Kasumi-1 (cell line): ENCODE data around the gene SNCA.

ENCODE experiments used
- DNase-seq, 2 experiments: peaks; one replicate each; lab custom pipeline; 2025; lab: John Stamatoyannopoulos, UW

SNCA gene

DNA sequence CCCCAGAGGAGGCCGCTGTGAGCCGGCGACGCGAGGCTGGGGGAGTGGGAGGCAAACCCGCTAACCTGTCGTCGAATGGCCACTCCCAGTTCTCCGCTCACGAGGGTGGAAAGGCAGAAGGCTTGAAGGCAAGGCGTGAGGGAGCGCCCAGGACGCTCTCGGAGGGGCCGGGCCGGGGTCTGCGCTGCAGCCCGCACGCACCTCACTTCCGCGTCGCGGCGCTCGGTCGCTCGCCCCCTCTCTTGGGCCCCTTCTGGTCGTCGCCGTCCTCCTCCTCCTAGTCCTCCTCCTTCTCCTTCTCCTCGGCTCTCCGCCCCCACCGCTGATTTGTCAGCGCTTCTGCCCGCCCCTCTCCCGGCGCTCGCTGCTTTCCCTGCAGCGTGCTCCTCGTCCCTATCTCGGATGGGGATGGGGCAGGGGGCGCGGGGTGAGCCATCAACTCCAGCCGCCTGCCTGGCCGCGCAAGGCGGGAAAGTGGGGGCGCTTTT is at the start of gene SNCA:
SNCA (minus strand) TSS at position 265 of the 488 bp plus-strand sequence. CDS start 1,494 bp downstream, outside the sequence.
- peak; percentile 86 to 89 for DNase-seq

DNA sequence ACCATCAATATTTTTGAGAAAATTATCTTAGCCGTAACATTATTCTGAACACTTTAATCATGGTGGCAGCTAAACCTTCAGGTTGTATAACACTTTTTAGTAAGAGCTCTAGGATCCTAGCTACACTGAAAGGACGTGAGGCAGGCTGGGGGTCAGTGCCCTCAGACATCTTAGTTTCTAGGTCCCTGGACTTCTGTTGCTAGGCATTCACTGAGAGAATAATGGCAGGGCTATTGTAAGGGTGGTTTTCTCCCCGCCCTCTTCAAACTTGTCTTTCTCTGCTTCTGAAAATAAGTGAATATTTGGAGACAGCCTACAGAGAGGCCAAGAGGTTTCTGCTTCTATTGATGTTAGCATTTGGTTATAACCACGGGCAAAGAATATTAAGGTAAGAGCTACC is 42.3 kb upstream of the SNCA start:
- DNase-seq, result no peak

DNA sequence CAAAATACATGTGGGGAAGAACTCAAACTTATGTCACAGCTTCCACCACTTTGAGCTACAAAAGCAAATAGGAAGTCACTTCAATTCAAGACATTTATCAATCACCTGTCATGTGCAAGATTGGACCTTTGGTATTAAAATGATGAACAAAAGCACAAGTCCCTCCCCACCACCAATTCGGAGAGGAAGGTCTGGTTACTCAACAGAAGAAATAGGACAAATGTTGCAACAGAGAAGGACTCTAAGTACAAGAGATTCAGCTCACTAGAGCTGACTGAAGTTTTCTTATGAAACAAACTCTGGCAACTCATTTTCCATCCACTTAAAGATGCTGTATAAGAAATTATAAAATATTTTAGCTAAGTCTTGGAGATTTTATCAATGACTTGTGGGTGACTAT is 41.6 kb upstream of the SNCA start:
- no peak for DNase-seq

DNA sequence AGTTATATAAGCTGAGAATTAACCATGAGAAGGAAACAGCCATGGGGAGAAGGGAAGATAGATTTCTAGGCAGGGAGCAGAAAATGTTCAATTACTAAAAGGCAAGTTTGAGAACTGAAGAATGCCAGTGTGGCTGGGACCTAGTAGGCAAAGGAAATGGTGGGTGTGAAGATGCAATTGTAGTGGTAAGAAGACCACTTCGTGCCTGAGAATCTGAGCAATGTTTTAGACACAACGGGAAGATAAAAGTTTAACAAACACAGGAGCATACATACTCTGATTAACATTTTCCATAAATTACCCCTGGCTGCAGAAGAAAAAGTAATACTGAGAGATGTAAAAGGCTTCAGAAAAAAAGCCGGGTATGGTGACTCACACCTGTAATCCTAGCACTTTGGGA is 39.6 kb upstream of the SNCA start:
- no peak for DNase-seq

DNA sequence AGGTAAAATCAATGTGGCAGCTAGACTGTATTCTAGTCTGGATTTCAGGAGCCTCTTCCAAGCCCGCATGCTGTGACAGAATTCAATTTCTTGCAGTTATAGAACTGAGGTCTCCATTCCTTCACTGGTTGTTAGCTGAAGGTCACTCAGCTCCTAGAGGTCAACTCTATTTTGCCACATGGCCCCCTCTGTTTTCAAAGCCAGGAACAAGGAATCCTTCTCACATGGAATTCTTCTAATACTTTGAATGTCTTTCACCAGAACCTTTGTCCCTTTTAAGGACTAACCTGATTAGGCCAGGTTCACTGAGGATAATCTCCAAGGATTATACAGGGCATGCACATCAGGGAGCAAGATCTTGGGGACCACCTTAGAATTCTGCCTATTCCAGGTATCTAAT is 34.2 kb upstream of the SNCA start:
- no peak for DNase-seq

DNA sequence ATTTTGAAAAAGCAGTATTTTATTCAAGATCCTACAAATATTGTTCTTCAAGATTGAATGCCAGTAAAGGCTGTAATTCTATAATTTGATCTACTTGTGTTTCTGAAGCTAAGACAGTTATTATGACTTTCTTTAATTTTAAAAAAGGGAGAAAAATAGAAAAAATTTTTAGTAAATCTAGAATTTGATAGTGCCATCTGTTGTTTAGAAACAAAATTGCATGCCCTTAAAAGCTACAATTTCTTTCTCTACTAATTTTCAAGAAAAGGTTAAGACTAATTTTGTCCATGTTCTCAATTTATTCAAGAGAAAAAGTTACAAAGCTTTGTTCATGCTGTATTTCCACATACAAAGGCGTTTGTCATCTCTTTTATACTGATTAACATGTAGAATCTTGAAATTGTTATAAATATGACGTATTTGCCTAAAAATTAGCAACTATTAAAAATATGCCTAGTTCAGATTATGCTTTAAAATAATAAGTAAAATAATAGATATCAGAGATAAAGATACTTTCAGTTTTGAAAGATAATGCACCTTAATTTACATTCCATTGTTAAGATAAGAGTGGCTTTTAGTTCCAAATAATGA is 32.1 kb upstream of the SNCA start:
- DNase-seq, result peak; percentile 41 to 45

DNA sequence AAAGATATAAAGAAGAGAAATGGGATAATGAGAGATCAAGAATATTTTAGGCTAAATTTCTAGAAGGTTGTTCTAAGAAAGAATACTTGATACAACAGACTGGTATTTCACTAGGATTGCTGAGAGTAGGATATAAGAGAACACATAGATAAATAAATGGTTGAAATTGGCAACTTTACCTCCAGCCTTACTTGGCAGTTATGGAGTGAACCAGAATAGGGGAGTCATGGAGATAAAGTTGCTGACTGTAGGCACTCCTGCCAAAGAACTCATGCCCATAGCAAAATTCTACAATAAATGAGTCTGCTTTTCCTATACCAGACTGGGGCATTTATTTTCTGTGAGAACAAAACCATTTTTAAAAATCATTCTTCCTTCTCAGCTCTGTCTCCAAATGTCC is 31.3 kb upstream of the SNCA start:
- DNase-seq, result no peak

DNA sequence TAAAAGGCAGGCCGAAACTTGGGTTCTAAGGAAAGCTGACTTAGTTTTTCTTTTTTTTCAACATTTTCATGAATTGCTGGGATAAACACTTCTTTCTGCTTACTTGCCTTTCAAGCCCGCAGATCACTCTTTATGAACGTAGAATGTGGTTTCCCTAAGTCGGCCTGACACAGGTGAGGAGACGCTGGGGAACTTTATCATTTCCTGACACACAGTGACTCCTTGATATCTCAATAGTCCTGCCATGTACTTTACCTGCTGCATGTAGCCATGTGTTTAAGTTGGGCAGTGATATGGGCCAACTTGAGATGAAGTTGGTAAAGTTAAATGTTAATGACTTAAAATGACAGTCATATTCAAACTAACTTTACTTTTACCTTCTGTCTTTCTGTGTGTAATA is 26.6 kb upstream of the SNCA start:
- no peak for DNase-seq

DNA sequence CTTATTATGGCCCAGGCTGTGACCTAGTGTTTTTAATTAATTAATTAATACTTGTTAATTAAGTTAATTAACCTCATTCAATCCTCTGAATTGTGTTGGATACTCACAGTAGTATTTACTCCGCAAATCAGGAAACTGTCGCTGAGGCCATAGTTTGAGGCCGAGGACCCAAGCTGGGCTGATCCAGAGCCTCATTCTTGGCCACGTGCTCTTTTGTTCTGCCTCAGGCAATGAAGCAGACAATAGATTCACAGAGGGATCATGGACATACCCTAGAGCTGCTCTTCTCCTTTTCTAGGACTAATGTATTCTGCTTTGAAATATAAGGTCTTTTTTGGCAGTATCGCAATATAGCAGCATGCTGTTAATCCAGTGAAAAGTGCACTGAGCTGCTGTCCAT is 24.0 kb upstream of the SNCA start:
- DNase-seq, result no peak

DNA sequence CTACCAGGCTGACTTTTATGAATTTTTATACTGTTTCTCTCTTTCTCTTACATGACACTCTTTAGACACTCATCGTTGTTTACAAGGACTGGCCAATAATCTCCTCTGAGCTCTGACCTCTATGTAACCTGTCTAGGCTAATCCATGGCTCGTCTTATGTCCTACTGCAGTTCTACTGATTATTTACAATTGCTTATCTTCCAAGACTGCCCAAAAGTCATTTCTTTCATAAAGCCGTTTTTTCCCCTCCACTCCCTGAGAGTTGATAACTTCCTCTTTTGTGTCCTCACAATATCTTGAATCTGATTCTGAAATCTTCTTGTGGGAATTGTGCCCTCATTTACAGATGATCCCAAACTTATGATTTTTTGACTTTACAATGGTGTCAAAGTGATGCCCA is 18.3 kb upstream of the SNCA start:
- peak in 1 of 2 experiments; percentile 11 for DNase-seq

DNA sequence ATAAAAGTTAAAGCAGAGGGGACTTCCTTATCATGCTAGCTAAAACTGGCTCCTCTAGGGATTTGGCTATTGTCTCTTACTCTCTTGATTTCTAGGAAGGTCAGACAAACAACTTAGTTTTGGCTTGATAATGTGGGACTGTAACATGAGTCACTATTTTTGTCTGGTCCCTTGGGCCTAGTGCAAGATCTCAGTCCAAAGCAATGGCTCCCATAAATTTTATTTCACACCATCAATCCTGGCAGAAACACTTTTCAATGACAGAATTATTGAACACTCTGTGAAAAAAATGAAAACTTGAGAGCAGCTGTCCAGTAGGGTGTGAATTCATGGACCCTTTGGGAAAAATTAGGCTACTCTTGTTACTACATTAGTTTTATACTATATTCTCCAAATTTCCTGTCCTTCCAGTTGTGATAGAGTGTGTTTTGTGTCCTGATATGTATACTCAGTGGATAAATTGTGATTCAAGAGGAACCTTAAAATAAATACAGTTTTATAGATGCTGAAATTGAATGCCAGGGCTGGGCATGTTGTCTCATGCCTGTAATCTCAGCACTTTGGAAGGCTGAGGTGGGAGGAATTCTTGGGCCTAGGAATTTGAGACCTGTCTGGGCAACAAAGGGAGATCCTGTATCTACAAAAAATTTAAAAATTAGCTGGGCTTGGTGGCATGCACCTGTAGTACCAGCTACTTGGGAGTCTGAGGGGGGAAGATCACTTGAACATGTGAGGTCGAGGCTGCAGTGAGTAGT is 10.8 kb upstream of the SNCA start:
- DNase-seq, result no peak

DNA sequence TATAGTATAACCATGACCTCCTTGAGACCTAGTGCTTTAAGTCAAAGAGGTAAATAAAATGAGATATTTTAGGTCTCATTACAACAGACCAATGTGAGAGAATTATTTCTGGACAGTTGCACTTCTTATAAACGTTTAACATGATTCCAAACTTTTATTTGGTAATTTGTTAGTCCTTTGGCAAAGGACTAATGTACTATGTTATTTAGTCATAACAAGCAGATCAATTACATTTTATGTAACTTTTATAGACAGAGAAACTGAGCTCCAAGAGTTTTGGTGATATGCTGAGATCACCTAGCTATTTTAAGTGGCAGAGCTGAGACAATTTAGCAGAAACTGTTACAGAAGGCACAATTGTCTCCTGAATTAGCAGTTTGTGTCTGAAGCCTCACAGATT is 2.6 kb upstream of the SNCA start:
- no peak for DNase-seq

DNA sequence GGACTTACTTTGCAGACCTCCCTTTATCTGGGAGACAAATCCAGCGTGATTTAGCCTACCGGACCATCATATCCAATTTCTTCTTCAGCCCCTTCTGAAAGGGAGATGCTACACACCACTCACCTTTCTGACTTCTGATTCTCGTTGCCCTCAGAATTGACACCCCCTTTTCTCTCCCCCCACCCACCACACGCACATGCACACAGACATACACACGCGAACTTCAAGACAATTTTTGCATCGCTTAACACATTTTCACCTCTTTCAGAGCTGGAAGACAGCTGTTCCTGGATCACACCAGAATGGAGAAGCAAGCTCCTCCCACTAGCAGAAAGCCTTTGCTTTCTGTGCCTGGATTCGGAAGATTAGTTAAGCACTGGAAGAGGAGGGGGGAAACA is 1.0 kb upstream of the SNCA start:
- peak; percentile 47 to 57 for DNase-seq

DNA sequence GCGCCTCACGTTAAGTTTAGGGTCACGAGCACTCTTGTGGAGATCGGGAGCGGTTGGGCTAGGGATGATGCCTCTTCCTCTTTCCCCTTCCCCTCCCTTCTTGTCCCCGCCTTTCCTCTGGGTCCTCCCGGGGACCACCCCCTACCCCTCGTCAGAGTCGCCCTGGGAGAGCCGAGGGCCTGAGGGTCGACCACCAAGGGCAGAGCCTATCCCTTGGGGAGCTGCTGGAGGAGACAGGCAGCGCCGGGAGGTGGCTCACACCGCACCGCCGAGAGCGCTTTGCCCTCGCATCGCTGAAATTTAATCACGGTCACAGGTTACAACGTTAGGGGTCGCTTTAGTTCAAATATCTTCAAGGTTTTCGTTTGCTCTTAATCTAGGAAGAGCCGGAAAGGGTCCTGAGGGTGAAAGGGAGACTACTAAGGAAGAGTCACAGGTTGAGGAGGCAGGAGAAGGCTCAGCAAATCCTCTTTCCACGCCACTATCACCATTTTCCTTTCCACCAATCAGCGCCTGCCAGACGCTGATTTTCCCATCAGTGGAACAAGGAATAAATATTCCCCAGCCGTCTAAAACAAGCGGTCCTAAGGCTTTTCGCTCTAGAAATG is 528 bp upstream of the SNCA start:
- peak; percentile 83 to 89 for DNase-seq

DNA sequence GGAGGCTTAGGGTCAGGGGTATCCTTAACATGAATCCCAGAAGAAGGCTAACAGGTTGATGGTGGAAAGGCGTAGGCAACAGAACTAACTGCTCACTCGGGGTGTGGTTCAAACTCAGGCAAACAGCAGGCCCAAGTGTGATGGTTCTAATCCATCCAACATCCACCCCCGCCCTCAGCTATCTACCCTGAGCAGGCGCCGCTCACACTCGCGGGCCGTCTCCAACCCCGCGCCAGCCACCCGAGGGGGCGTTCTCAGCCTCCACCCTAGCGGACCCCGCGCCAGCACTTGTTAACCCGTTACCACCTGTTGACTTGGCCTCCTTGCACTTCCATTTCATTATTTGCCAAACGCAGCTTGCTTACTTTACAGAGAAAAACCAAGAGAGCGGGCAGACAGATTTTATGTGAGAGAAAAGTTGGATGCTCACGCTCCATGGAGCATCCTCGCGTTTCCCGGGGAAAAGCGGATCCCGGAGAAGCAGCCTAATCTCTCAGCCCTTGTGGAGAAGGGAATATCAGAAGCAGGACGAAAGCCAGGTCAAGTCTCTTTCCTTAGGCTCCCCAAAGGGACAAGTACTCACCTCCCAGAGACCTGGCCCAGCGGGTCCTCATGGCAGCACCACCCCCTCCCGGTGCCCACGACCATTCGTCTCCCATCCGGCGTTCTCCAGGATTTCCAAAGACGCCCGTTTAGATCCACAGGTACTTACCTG is 773 bp downstream of the SNCA start:
- DNase-seq, result no peak

DNA sequence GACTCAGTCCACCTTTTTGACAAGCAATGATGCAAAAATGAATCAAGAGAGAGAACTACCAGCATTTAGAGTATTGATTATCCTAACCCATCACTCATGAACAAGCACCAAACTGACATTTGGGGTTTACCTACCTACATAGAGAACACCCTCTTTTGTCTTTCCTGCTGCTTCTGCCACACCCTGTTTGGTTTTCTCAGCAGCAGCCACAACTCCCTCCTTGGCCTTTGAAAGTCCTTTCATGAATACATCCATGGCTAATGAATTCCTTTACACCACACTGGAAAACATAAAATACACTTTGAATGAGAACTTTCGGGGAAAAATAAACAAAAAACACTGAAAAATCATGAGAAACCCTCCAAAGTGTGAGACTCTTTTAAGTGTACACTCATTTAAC is 1.5 kb downstream of the SNCA start:
- DNase-seq, result no peak

DNA sequence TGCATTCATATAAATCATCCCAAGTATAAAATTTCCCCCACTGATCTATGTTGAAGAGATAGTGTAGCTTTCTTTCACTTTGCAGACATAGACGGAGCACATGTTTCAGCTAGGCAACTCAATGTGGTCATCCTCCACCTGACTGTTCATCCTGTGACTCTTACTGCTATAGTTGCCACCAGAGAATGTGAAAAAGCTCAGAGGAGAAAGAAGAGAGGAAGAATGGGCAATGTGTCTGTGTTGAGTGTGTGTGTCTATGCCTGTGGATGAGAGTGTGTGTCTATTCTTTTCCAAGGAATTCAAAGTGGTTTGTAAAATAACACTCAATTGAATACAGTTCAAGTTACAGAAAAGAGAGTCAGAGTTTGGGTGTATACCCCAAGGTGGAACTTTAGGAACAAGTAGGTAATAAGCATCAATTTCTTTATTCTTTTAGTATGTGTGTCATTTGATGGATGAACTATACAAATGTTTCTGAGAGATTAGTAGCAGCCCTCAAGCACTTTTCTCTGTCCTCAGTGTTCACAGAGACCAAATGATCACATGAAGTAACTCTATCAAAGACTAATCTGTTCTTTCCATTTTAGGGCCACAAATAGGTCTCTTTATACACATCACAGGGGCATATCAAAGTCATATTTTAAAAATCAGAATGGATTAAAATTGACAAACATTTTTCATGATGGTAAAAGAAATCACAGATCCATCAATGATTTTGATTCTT is 2.3 kb downstream of the SNCA start:
- no peak for DNase-seq

DNA sequence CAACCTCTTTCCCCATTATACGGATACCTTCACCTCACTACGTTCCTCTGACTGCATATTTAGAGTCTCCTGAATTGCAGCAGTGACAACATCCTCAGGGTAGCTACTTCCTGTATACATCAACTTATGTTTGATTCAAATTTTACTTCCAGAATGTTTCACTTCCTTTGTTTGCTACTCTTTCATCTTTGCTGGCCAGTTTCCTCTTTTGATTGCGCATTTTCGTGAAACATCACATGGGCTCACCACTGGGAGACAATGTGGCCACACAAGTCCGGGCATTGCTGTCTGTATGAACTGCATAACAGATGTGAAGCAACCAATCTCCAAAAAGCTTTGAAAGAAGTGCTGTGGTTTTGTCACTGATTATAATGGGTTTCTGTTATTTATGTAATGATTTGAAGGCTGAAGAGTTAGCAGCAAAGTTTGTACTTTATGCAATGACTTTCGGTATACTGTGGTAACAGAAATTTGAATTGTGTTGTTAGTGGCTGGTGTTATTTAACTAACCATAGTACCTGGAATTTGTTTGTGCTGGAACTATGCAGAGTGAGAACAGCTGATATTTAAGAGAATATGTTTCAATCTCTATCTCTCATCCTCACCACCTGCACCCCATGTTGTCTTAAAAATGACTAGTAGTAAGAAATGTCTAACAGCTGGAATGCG is 7.4 kb downstream of the SNCA start:
- peak; percentile 75 to 85 for DNase-seq

DNA sequence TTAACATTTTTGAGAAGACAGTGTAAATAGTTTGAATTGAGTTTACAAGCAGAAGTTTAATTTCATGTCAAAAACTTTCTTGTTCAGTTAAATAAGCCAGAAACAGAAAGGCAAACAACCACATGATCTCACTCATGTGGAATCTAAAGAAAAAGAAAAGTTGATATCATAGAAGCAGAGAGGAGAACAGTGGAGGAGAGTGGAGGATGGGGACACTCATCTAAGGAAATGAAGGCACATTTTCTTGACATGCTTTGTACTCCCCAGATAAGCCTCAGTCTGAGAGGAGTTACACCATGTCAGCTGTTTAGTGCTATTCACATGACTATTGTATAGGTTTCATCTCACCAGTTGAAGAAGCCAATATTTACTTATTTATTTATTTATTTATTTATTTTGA is 13.5 kb downstream of the SNCA start:
- DNase-seq, result no peak

DNA sequence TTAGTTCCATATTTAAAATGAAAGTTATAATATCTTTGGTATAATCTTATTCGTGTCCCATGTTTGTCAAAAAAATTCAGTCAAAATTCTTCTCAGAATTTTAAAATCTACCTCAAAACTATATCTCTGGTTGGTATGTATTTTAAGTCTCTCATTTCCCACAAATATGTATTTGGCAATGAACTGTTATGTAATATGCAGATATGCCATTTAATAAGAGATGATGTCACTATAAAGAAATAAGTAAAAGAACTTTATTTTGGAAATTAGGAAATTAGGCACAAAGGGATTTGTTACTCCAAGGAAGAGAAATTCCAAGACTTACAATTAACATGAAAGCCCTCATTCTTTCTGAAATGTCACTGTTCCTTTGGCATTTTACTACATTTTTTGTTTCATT is 15.3 kb downstream of the SNCA start:
- DNase-seq, result no peak

DNA sequence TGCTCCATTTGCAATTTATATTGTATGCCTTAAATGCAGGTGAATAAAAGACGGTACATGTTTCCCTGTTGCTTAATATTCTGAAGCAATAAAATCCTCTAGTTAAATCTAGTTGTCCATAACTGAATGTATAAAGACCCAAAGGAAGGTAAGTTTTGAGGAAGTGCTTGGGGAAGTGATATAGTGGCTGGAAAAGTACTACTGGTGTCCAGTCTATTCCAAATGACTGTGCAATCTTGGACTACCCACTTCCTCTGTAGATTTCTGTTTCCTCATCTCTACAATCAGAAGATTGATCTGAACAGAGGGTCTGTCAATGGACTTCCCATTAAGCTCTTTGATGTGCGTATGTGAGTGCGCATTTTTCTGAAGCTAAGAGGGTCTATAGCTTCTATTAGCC is 17.0 kb downstream of the SNCA start:
- DNase-seq, result peak in 1 of 2 experiments; percentile 11
